BLaER1 (cell line): Measurements from ENCODE around the gene PITX1.

ENCODE experiments used
- H3K27ac ChIP-seq: shearing (Covaris generic); formaldehyde crosslinking; 2 replicates; pipeline ENCODE4 v1.8.1; 2022
- H3K27me3 ChIP-seq: shearing (Covaris generic); formaldehyde crosslinking; 2 replicates; pipeline ENCODE4 v1.8.1; 2022
- H3K36me3 ChIP-seq: shearing (Covaris generic); formaldehyde crosslinking; 2 replicates; pipeline ENCODE4 v1.8.1; 2022
- H3K4me1 ChIP-seq: shearing (Covaris generic); formaldehyde crosslinking; 2 replicates; pipeline ENCODE4 v1.8.1; 2022
- H3K4me2 ChIP-seq: shearing (Covaris generic); formaldehyde crosslinking; 2 replicates; pipeline ENCODE4 v1.8.1; 2022
- H3K4me3 ChIP-seq: shearing (Covaris generic); formaldehyde crosslinking; 2 replicates; pipeline ENCODE4 v1.8.1; 2022
- H3K9ac ChIP-seq: shearing (Covaris generic); formaldehyde crosslinking; 2 replicates; pipeline ENCODE4 v1.8.1; 2022
- H3K9me3 ChIP-seq: shearing (Covaris generic); formaldehyde crosslinking; 2 replicates; pipeline ENCODE4 v1.8.1; 2022
- H4K20me1 ChIP-seq: shearing (Covaris generic); formaldehyde crosslinking; 2 replicates; pipeline ENCODE4 v1.8.1; 2022
- Cebpa-rat ChIP-seq: shearing (Covaris generic); IDR thresholded peaks from 2 replicates; pipeline ENCODE4 v1.8.1; 2022

The PITX1 gene

DNA sequence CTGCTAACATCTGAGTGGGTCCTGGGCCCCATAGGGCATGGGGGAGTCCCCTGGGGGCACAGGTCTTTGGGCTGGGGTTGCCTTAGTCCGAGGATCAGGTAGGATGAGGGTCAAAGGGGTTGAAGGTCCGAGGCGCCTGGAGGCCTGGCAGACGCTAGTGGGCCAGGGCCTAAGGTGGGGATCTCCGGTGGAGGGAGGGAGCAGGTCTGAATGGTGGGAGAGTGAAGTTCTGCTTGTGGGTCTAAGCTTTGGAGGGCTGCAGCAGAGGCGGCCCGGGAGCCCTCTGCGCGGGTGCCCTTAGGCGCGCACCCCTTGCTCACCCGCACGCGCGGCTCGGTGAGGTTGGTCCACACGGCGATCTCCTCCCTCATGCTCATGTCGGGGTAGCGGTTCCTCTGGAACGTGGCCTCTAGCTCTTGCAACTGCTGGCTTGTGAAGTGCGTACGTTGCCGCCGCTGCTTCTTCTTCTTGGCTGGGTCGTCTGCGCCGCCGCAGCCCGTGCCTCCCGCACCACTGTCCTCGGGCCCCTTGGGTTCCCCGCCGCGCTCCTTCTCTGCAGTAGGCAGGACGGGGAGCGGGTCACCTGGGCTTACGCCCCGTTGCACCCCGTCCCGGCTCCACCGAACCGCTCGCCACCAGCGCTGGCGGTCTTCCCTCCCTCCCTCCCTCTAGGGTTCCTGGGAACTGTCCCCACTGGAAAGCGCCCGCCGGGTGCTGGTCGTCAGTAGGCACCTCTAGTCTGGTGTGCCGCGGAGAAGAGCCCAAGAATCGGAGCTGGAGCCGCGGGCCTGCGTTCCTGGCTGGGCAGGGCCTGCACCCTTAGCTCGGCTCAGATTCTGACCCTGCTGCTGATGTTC, 2.8 kb downstream of the PITX1 start:
- Histone ChIP-seq H3K4me3 (no peak overlapping the region), H4K20me1 (peaks cover 80% of the 10 kb centered on the region), H3K27ac (no peak overlapping the region), H3K36me3 (no peaks in the 10 kb centered on the region), H3K27me3 (peaks cover 96% of the 10 kb centered on the region), H3K9ac (no peak overlapping the region), H3K4me2 (no peak overlapping the region), H3K4me1 (peaks cover 7% of the 10 kb centered on the region; the same call in 1 of the 2 replicates), H3K9me3 (peaks cover 44% of the 10 kb centered on the region)
- TF ChIP-seq Cebpa-rat: no peak

GRCh38 chr5:135030123-135030955, 3.7 kb downstream of the PITX1 start:
- Histone ChIP-seq H3K36me3 (no peaks in the 10 kb centered on the region), H3K27me3 (peaks cover 88% of the 10 kb centered on the region), H3K4me3 (no peak overlapping the region), H3K27ac (no peak overlapping the region), H3K9ac (no peak overlapping the region), H3K9me3 (peaks cover 44% of the 10 kb centered on the region), H4K20me1 (peaks cover 74% of the 10 kb centered on the region), H3K4me1 (peaks cover 7% of the 10 kb centered on the region; the same call in 1 of the 2 replicates), H3K4me2 (no peak overlapping the region)
- TF ChIP-seq Cebpa-rat: no peak

GRCh38 chr5:135029477-135030122, 4.4 kb downstream of the PITX1 start:
- Histone ChIP-seq H3K9me3 (peaks cover 44% of the 10 kb centered on the region), H3K4me1 (peaks cover 7% of the 10 kb centered on the region; the same call in 1 of the 2 replicates), H3K4me2 (no peak overlapping the region), H3K4me3 (no peak overlapping the region), H3K36me3 (no peaks in the 10 kb centered on the region), H3K27ac (no peak overlapping the region), H4K20me1 (peaks cover 67% of the 10 kb centered on the region), H3K27me3 (peaks cover 80% of the 10 kb centered on the region), H3K9ac (no peak overlapping the region)
- TF ChIP-seq Cebpa-rat: no peak

- no peak overlapping the region for H3K4me3 ChIP-seq
- peaks cover 44% of the 10 kb centered on the region for H3K9me3 ChIP-seq
- no peak overlapping the region for H3K27ac ChIP-seq
- peaks cover 75% of the 10 kb centered on the region for H3K27me3 ChIP-seq
- no peak overlapping the region for H3K9ac ChIP-seq
- no peak for TF ChIP-seq Cebpa-rat
- no peaks in the 10 kb centered on the region for H3K36me3 ChIP-seq
- H3K4me1 ChIP-seq: peaks cover 6% of the 10 kb centered on the region; the same call in 1 of the 2 replicates
- H3K4me2 ChIP-seq: no peak overlapping the region
- peaks cover 63% of the 10 kb centered on the region for H4K20me1 ChIP-seq
These were observed 5.1 kb downstream of the PITX1 start for GRCh38 chr5:135028791-135029476.

GRCh38 chr5:135027697-135028615, 6.1 kb downstream of the PITX1 start:
- TF ChIP-seq Cebpa-rat: no peak
- Histone ChIP-seq H3K4me3 (no peak overlapping the region), H3K9ac (no peak overlapping the region), H3K4me1 (no peaks in the 10 kb centered on the region), H4K20me1 (peaks cover 53% of the 10 kb centered on the region), H3K4me2 (no peak overlapping the region), H3K27ac (no peak overlapping the region), H3K36me3 (no peaks in the 10 kb centered on the region), H3K9me3 (peaks cover 40% of the 10 kb centered on the region), H3K27me3 (peaks cover 65% of the 10 kb centered on the region)

DNA sequence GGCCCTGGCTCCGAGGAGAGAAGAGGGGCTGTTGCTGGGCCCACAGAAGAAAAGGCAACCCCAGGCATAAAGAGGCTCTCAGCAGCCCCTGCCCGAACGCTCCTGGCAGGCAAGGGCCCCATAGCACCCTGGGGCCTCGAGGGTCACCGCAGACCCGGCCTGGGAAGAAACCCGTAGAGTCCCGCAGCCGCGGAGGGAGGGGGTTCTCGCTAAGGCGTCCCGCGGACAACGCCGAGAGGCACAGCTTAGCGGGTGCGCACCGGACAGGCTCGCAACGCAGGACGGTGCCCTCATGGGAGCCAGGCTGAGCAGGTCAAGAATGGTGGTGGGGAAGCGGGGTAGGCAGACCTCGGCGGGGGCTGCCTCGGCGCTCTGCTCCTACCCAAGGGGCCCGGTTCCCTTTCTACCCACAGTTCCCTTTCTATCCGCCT, 6.7 kb downstream of the PITX1 start:
- Histone ChIP-seq H3K4me3 (no peak overlapping the region), H3K27me3 (peaks cover 58% of the 10 kb centered on the region), H3K9ac (no peak overlapping the region), H3K36me3 (no peaks in the 10 kb centered on the region), H3K4me1 (no peaks in the 10 kb centered on the region), H3K9me3 (peaks cover 36% of the 10 kb centered on the region), H4K20me1 (peaks cover 47% of the 10 kb centered on the region), H3K4me2 (no peak overlapping the region), H3K27ac (no peak overlapping the region)
- TF ChIP-seq Cebpa-rat: no peak

- Histone ChIP-seq H3K9ac (no peak overlapping the region), H3K4me3 (no peak overlapping the region), H4K20me1 (peaks cover 42% of the 10 kb centered on the region), H3K4me2 (no peak overlapping the region), H3K9me3 (peaks cover 36% of the 10 kb centered on the region), H3K36me3 (no peaks in the 10 kb centered on the region), H3K27ac (no peak overlapping the region), H3K4me1 (no peaks in the 10 kb centered on the region), H3K27me3 (peaks cover 53% of the 10 kb centered on the region)
- no peak for TF ChIP-seq Cebpa-rat
These were observed 7.3 kb downstream of the PITX1 start for GRCh38 chr5:135026645-135027265.
